ENCODE data around the gene GPR37L1.

Gene GPR37L1

GRCh38 chr1:202151045-202151444 lies 28.3 kb downstream of the GPR37L1 start:
- TF ChIP-seq CREB1 (IDR thresholded peaks at IDR 0.05; ENCODE audit: low read depth) (no peak), YY1 (IDR thresholded peaks at IDR 0.05; ENCODE audit: low read depth) (no peak), EP300 (IDR thresholded peaks at IDR 0.05; ENCODE audit: borderline replicate concordance) (no peak), TEAD4 (IDR thresholded peaks at IDR 0.05) (no peak), USF1 (IDR thresholded peaks at IDR 0.05) (no peak), REST (IDR thresholded peaks at IDR 0.05; ENCODE audit: low read depth) (no peak), EGR1 (IDR thresholded peaks at IDR 0.05) (no peak), TCF12 (IDR thresholded peaks at IDR 0.05; ENCODE audit: low read depth) (no peak), RAD21 (IDR thresholded peaks at IDR 0.05; ENCODE audit: low read depth) (no peak)

- TF ChIP-seq TAF1 (IDR thresholded peaks at IDR 0.05; ENCODE audit: low read depth): no peak
- TF ChIP-seq MAX (IDR thresholded peaks at IDR 0.05): no peak
- TF ChIP-seq YY1 (IDR thresholded peaks at IDR 0.05; ENCODE audit: low read depth): no peak
- no peak for TF ChIP-seq CEBPB (IDR thresholded peaks at IDR 0.05)
- TF ChIP-seq EGR1 (IDR thresholded peaks at IDR 0.05): no peak
- no peak for TF ChIP-seq EP300 (IDR thresholded peaks at IDR 0.05; ENCODE audit: borderline replicate concordance)
- no peak for TF ChIP-seq TCF12 (IDR thresholded peaks at IDR 0.05; ENCODE audit: low read depth)
- TF ChIP-seq RAD21 (IDR thresholded peaks at IDR 0.05; ENCODE audit: low read depth): no peak
- no peak for TF ChIP-seq NFIC (IDR thresholded peaks at IDR 0.05)
- no peak for TF ChIP-seq CREB1 (IDR thresholded peaks at IDR 0.05; ENCODE audit: low read depth)
Observed at GRCh38 chr1:202152399-202152798, 29.7 kb downstream of the GPR37L1 start.

- TF ChIP-seq EP300 (IDR thresholded peaks at IDR 0.05; ENCODE audit: borderline replicate concordance): no peak
- TF ChIP-seq FOXM1 (IDR thresholded peaks at IDR 0.05; ENCODE audit: borderline replicate concordance, low read depth): no peak
- no peak for TF ChIP-seq ZBTB7A (IDR thresholded peaks at IDR 0.05; ENCODE audit: low read depth)
- no peak for TF ChIP-seq MAX (IDR thresholded peaks at IDR 0.05)
- no peak for TF ChIP-seq CEBPB (IDR thresholded peaks at IDR 0.05)
- no peak for TF ChIP-seq TAF1 (IDR thresholded peaks at IDR 0.05; ENCODE audit: low read depth)
Observed at GRCh38 chr1:202153284-202153683, 30.6 kb downstream of the GPR37L1 start.

GRCh38 chr1:202154148-202154765 lies 31.5 kb downstream of the GPR37L1 start:
- TF ChIP-seq TAF1 (IDR thresholded peaks at IDR 0.05; ENCODE audit: low read depth) (no peak), MAX (IDR thresholded peaks at IDR 0.05) (no peak; the same call in 1 of the 2 replicates), NFIC (IDR thresholded peaks at IDR 0.05) (no peak), USF1 (IDR thresholded peaks at IDR 0.05) (no peak), REST (IDR thresholded peaks at IDR 0.05; ENCODE audit: low read depth) (no peak), ZBTB7A (IDR thresholded peaks at IDR 0.05; ENCODE audit: low read depth) (no peak), TCF12 (IDR thresholded peaks at IDR 0.05; ENCODE audit: low read depth) (no peak), EP300 (IDR thresholded peaks at IDR 0.05; ENCODE audit: borderline replicate concordance) (no peak), FOXM1 (IDR thresholded peaks at IDR 0.05; ENCODE audit: borderline replicate concordance, low read depth) (no peak), RAD21 (IDR thresholded peaks at IDR 0.05; ENCODE audit: low read depth) (no peak), EGR1 (IDR thresholded peaks at IDR 0.05) (no peak), TEAD4 (IDR thresholded peaks at IDR 0.05) (no peak), CREB1 (IDR thresholded peaks at IDR 0.05; ENCODE audit: low read depth) (no peak), CEBPB (IDR thresholded peaks at IDR 0.05) (no peak), YY1 (IDR thresholded peaks at IDR 0.05; ENCODE audit: low read depth) (no peak)

GRCh38 chr1:202154766-202155477 lies 32.2 kb downstream of the GPR37L1 start:
- TF ChIP-seq EGR1 (IDR thresholded peaks at IDR 0.05): no peak
- TF ChIP-seq RAD21 (IDR thresholded peaks at IDR 0.05; ENCODE audit: low read depth): peak; percentile 42; the same call in 1 of the 2 replicates
